PFSK-1 (cell line): ENCODE measurements around the gene USP9X.

Source experiments
- POLR2AphosphoS5 ChIP-seq: IDR thresholded peaks from 2 replicates; pipeline ENCODE4 v1.6.1; 2012; ENCODE audit warnings: low read depth, mild to moderate bottlenecking, control low read depth, low read length, moderate library complexity
- TAF1 ChIP-seq: IDR thresholded peaks from 2 replicates; pipeline ENCODE4 v1.6.1; 2012; ENCODE audit warnings: low read length, control low read depth, borderline replicate concordance; ENCODE audit not compliant: insufficient read depth

DNA sequence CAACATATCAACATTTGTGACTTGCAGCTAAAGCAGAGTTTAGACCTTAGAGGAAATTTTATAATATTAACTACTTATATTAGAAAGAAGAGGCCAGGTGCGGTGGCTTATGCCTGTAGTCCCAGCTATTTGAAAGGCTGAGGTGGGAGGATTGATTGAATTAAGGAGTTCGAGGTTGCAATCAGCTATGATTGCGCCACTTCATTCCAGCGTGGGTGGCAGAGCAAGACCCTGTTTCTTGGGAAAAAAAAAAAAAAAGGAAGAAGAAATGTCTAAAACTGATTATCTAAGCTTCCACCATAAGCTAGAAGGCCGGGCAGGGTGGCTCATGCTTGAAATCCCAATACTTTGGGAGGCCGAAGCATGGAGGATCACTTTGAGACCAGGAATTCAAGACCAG lies 42.0 kb upstream of the USP9X start:
- TF ChIP-seq POLR2AphosphoS5: no peak
- TF ChIP-seq TAF1: no peak
